GM10266 (cell line): ENCODE data around the gene FOXN3.

Source experiments
- DNase-seq: peaks from one replicate; pipeline ENCODE4 v3.0.0; 2012; ENCODE audit errors: extremely low spot score
- CTCF ChIP-seq: IDR thresholded peaks from 2 replicates; pipeline ENCODE4 v1.5.1; 2012; ENCODE audit warnings: mild to moderate bottlenecking, low read depth; ENCODE audit not compliant: control insufficient read depth, insufficient read depth; ENCODE audit errors: missing control alignments

Gene FOXN3

GRCh38 chr14:89190765-89191513 lies 226.1 kb downstream of the FOXN3 start:
- no peak for DNase-seq
- TF ChIP-seq CTCF: no peak

DNA sequence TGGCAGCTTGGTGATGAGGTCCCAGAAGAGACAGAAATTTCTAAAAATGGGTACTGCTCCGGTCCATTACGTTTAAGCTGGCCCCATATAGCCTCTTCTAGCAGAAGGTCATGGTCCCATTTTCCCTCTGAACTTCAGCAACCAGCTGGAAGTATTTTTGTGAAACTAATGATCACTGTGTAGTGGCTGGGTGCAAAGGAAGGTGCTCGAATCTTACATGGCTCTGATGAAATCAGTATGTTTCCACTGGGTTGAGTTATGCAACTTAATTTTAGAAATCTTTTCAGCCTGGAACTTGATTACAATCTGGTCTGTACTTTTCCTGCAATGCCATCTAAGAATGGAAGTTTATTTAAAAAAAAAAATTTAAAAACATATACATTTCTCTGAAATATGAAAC lies 228.5 kb downstream of the FOXN3 start:
- no peak for DNase-seq
- TF ChIP-seq CTCF: no peak

DNA sequence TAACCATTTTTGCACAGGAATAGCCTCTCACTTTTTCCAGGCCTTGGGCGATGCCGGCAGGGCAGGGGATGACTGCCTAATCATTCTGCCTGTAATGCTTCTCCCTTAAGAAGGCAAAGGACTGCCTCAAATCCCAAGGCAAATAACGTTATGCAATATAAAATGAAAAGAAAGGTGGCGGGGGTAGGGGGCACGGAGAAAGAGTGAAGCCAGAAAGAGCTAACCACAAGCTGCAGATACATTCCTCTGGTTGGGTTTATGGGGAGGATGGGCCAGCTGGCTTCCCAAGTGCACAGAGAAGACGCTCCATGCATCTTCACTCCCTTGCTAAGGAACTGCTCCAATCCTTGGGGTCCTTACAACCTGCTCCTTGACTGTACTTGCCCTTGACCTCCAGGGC lies 229.5 kb downstream of the FOXN3 start:
- no peak for TF ChIP-seq CTCF
- DNase-seq: no peak

DNA sequence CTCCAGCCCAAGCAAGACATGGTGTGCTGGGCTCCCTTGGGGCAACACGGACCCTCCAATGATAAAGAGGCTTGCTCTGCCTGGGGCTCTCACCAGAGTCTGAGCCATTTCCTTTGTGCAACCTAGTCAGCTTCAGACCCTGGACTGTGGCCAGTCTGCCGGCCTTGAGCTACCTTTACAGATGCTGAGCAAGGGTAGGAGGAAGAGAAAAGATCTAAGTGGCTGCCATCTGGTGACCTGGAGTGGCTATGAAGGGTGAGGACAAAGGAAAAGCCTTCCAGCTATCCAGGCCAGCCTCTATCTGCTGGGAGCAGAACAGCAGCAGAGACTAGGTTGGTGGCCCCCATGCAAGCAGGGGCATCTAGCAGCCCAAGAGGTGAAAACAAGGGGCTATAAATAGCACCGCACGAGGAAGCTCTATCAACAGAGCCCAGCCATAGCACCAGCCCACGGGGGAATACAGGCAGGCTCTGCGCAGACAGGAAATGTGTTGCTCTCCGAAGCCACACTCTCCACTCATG lies 230.1 kb downstream of the FOXN3 start:
- DNase-seq: no peak
- no peak for TF ChIP-seq CTCF

- TF ChIP-seq CTCF: no peak
- DNase-seq: no peak
Observed at GRCh38 chr14:89185919-89186855, 230.8 kb downstream of the FOXN3 start.

DNA sequence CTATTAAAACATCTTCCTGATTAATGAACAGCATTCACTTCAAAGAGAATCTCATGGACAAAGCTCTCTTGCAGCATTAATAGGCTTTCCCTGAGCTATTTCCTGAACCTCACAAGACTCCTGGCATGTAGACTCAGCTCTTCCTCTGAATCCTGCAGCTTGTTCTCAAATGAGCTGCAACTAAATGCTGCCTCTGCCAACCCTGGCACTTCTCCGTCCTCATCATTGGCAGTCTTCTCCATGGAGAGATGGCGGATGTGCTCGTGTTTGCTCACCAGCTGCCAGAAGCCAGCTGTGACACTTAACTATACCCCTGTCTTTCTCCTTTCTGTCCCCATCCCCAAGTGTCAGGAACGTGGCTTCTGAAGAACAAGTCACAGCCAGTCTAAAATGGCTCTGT lies 232.1 kb downstream of the FOXN3 start:
- TF ChIP-seq CTCF: no peak
- DNase-seq: no peak

GRCh38 chr14:89182326-89182725 lies 234.7 kb downstream of the FOXN3 start:
- no peak for DNase-seq

More at GRCh38 chr14:89182326-89182725, 234.7 kb downstream of the FOXN3 start:
- TF ChIP-seq CTCF: no peak
